Activated CD4-positive, alpha-beta T cell treated with anti-CD3 and anti-CD28 coated beads, Interleukin-2, amount 50 U/mL, for 48 hours (primary cell): ENCODE results near the gene LRRC7.
"Not testable (repeated sequence)": the region's sequence is repeated elsewhere in the genome, so short reads cannot be mapped to it uniquely, and the experiment has no call there.

Experiments used
- DNase-seq, 2 experiments: peaks; one replicate each; pipeline ENCODE4 v3.0.0-alpha.2; 2020

The LRRC7 gene

DNA sequence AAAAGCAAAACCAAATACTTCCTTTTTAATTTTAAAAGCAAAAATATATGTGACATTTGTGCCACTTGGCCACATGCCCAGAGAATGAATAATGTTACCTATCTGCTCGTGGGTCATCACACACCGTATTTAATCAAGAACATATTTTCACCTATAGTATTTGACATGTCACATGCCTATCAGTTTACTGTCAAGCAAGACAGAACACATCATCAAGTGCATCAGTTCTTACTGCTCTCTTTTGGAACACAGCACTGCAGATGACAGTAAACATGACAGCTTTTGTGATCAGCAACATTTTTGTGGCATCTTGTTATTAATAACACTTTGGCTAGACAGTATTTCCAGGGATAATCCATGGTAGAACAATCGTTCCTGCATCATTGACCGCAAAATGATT is 134.4 kb downstream of the LRRC7 start:
- DNase-seq = no peak

DNA sequence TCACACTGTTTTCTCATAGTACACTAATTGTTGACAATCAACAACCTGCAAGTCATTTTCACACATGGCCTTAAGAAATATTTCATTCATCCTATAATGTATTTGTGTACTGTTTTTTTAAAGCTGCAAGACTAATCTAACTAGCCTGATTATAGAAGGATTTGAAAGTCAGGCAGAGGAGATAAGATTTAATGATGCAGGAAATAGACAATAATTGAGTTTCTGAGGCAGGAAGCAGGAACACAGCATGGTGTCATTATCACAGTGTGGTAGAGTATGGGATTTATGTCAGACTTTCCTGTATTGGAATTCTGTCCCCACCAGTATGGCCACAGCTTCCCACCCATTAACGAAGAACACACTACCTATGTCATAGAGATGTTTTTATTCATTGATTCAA is 138.8 kb downstream of the LRRC7 start:
- no peak for DNase-seq

DNA sequence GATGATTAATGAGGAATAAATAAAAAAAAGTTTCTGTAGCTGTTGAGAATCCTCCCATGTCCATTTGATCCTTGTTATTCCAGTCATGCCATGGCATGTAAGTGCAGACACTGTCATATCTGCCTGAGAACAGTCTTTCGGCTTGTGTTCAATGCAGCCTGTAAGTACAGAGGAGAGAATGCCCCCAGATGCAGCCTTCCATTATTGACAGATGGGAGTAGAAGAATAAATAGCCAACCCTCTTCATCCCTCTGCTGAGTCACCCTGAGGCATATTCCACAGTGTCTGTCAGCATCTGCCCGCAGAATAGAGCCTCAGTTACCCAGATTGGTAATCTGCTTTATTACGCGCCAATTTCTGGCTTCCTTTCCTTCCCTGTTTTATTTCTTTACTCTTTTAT is 139.4 kb downstream of the LRRC7 start:
- no peak for DNase-seq

DNA sequence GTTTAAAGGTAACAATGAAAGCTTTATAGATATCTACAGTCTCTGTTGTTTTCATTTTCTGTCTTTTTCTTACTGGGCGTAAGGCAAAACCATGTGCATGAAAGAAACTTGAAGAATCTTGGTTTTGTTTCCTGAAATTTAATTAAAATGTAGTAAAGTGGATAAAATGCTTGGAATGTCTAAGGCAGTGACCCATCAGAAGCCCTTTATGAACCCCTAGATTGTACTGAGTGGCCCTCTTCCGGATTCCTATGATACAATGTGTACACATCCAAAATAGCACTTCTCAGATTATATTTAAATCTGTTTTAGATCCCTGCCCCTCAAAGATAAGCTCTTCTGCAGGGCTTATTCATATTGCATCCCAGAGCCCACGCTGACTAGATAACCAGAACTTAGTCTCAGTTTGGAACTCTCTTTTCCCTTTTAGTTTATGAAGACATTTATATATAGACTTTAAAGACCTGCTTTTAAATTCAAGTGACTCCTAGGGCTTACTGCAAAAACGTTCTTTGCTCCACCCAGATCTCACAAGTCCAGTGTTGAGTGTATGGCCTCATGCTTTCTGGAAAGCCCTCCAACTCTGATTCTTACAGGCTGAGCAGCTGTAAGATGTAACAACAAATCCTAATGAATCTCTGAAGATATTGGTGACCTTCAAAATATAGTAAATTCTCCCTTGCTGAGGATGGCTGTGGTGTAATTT is 142.9 kb downstream of the LRRC7 start:
- no peak for DNase-seq

DNA sequence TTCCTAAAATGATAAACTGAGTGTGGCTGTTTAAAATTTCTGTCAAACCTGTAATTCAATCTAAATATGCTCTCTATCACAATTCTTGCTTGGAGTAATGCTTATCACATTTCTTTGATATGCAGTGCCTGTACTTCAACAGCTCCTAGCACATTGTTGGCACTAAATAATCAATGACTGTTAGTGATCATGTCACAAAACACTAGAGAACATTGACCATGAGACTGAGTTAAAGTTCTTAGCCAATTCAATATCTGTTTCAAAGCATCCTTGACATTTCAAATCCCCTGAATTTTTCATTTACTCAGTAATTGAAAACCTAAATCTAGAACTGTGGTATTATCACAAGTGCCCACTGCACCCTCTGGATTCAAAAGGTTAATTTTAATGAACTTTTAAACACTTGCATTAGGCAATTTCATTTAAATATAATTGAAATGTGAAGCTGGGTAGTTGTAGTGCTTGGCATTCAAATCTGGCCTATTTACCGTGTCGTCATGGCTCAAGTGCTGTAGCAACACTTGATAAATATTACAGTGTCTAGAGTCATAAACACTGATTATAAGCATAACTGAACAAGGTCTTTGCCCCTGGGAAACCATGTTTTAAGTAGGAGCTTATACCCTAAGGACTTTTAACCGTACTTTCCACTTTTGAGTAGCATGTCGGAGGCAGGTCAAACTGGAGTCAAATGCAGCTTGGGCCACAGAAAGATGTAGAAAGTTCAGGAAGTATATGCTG is 143.6 kb downstream of the LRRC7 start:
- no peak for DNase-seq

DNA sequence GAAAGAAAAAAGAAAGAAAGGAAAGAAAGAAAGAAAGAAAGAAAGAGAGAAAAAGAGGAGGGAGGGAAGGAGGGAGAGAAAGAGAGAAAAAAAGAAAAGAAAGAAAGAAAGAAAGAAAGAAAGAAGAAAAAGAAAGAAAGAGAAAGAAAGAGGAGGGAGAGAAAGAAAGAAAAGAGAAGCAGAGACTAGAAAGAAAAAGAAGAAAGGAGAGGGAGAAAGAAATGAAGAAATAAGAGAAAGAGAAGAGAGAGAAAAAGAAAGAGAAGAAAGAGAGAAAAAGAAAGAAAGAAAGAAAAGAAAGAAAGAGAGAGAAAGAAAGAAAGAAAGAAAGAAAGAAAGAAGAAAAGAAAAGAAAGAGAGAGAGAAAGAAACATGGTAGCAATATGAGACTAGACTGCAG is 150.1 kb downstream of the LRRC7 start:
- not testable (repeated sequence) for DNase-seq

DNA sequence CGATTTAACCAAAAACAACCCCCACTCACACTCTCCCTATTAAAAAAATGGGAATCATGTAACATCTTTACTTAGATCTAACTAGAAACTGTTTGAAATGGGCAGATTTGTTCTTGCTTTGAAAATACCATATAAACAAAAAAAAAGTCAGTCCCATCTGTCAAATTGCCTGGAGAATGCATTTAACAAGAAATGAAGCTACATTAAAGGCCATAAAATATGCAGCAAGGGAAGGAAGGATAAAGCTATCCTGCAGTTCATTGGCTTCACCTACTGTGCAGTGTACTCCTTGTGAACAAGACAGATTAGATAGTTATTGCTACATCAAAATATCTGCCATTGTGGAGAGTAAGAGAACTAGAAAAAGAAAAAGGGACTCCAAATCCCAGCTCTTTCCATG is 160.5 kb downstream of the LRRC7 start:
- no peak for DNase-seq

DNA sequence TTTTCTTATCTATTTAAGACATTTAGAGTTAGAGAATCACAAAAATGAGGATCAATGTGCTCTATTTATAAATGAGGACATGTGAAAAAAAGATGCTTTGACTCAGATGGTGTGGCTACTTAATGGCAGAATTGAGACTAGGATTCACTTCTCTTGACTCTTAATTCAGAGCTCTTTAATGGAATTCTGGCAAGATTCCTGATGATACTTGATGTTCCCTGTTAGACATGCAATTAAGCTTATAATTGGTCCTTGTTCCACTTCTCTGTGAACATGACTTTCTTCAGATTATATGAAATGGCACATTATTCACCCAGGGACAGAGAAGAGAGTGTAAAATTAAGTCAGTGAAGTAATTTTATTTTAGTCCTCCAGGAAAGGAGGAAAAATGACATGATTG is 165.3 kb downstream of the LRRC7 start:
- no peak for DNase-seq

DNA sequence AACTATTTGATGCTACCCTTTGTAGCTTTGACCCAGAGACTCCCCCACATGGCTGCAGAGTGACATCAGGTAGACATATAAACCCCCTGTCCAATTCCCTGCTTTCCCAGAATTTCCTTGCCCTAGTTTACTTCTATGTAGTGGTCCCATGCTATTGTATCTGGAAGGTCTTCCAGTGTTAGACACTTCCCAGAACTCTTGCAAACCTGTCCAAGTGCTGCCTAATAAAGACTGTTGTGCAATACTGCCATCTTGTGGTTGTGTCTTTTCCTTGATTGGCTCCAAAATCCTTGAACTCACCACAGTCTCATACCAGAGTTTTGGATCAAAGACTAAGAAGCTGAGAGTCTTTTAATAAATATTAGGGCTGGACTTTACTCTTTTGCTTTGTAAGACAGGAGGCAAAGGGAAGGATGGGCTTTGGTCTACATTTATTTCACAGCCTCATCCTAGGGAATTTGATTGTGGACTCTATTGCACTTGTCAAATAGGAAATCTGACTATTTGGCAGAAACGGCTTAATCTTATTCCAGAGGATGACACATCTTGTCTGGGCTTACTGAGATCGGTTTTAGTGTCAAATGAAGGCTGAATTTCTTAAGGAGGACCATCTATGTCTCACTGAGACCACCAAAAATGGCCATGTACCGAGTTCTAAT is 169.9 kb downstream of the LRRC7 start:
- no peak for DNase-seq

DNA sequence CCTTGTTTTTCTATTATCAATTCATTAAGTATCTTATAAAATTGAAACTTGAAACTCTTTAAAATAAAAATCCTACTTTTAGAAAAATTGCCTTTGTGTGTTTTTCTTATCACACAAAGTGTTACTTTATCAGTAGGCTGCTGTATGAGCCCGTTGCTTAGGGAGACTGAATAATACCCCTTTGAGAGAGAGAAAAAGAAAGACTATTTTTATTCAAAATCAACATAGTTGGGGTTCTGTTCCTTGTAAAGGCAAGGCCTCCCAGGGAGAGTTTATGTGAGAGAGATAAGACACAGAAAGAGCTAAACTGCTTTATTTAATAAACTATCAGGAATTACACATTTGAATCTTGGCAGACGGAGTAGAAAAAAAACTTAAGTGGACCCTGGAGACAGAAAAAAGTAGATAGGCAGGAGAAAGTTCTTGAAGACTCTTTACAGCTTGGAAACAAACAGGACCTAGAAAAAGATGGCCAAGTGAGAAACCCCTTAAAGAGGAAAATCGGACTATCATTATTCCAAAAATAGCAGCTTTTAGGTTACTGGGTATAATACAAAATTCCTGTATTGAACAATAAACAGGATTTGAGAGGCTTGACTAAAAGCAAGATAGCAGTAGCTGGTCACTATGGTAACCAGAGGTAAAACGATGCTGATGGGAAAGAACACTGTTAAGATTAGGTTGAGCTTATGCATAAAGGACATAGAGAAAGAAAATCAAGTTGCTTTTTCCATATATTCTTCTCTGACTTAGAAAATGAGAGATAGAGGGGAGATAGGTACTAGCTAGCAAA is 170.9 kb downstream of the LRRC7 start:
- DNase-seq = no peak

DNA sequence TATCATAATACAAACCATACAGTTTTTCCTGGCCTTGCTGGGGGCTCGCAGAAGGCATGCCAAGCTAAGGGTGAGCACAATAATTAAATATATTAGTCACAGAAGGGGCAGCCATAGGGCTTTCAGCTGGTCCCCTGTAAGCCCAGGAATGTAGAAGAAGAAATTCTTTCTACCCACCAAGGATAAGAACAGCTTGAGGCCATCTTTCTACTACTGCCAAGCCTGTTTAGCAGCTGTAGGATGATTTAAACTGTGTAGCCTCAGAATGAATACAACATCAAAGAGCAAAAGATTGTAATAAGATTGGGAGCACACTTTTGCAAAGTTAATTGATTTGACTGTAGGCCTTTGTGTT is 171.5 kb downstream of the LRRC7 start:
- DNase-seq = no peak

DNA sequence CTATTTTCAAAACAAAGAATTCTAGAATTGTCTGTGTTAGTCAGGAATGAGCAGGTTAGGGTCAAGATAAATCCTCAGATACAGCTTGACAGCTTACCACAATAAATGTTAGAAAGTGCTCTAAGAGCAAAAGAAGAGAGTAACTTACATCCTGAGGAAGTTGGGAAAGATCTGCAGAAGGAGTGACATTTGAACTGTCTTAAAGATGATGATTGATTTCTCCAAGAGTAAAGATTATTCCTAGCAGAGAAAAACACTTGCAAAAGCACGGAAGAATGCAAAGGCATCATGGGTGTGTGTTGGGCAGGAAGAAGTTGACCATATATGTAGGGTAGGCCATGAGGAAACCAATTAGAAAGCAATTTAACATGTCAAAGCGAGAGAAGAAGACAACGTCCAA is 175.4 kb downstream of the LRRC7 start:
- DNase-seq = no peak

DNA sequence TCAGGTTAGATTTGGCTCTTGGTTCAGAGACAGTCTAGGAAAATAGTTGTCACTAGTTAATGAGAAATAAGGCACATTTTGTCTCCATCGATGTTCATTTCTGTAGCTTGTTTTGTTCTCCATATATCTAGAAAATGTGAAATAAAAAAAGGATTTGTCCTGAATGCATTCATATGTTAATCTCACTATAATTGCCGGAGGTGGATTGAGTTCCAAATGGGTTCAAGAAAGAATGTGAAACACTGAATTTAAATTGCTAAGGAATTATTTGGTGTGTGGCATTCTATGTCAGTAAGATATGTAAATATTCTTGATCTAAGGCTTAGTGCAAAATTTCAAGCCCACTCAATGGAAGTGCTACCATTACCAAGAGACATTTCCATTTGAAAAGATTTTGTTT is 176.7 kb downstream of the LRRC7 start:
- no peak for DNase-seq

DNA sequence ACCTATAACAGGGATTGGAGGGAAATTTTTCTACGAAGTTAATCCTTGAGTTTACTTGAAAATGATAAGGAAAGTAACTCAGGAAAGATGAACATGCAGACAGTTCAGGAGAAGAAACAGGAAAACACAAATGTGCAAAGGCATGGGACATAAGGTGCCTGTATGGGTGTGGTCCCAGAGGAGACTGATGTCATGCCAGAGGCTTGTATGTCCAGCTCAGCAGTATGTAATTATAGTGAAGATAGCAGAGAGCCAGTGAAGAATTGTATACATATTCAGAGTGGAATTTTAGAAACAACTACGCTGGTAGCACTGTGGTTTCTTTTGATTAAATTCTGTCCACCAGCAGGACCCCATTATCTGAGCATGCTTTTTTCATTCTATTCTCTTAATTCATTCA is 179.5 kb downstream of the LRRC7 start:
- no peak for DNase-seq

DNA sequence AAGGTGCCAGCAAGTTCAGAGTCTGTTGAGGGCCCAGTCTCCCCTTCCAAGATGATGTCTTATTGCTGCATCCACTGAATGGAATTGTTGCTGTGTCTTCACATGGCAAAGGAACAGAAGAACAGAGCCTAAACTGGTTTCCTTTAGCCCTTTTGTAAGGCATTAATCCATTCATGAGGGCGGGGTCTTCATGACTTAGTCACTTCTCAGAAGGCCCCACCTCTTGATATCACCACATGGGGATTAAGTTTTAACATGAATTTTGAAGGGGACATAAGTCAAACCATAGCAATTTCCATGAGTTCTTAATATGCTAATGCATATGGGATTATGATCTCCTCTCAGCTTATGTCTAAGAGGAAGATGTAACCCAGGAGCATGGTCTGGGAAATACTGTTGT is 182.9 kb downstream of the LRRC7 start:
- DNase-seq = no peak

DNA sequence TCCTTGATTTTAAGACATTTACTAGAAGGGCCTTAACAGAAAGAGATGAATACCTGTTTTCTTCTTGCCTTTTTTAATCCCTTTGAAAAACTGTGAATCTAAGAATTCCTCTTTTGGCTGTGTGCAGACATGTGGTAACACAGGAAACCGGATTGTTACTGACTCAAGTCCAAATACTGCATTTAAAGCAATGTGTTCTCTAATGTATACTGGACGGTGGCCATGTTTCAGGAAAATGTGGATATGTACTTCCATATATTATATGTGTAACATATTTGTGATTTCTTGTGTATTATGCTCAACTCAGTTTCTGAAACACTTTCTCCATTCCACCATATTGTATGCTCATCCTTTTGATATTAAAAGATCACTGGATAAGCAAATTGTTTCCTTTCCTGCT is 185.1 kb downstream of the LRRC7 start:
- DNase-seq = no peak

DNA sequence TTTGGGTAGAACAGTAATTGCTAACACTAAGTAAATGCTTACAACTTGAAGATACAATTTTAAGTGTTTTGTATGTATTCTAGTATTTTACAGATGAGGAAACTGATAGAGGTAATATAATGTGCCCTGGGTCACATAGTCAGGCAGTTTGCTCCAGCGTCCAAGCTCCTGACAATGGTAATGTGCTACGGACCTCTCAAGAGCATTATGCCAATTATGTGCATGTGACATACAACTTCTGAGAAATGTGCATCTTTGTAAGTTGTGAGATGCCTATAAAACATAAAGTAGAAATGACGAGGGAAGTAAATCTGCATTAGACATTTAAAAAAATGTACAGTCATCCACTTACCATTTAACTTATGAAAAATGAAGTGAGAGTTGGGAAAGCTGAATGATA is 186.8 kb downstream of the LRRC7 start:
- no peak for DNase-seq

DNA sequence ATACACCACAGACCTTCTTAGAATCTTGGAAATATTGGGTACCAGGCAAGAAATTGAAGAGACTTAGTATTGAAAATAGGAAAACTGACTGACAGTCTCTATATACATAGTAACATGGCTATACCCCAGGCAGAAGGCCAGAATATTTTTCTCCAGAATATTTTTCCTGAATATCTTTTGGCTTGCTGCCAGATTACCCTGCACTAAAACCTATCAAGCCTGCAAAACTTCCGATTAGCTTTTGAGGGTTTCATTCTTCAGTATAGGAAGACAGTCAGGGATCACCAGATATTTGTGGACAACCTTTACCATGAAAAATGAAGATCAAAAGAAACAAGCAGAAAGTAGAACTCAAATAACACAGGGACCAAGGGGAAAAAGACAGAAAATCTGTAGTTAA is 187.9 kb downstream of the LRRC7 start:
- DNase-seq = no peak

DNA sequence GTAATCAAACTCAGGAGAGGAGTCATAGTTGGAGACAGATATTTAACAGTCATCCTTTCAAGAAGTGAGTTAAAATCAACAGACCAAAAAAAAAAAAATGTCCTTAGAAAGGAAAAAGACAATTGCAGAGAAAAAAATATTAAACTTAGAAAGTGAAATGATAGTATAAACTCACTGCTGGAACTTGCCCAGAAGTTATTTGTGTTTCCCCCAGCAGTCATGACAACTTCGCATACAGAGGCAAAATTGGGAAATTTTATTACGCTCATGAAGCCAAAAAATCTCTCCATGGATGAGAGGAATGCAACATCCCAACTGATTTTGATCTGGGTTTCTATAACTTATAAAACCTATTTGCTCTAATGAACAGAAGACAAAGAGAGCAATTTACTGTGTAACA is 198.2 kb downstream of the LRRC7 start:
- DNase-seq = no peak

DNA sequence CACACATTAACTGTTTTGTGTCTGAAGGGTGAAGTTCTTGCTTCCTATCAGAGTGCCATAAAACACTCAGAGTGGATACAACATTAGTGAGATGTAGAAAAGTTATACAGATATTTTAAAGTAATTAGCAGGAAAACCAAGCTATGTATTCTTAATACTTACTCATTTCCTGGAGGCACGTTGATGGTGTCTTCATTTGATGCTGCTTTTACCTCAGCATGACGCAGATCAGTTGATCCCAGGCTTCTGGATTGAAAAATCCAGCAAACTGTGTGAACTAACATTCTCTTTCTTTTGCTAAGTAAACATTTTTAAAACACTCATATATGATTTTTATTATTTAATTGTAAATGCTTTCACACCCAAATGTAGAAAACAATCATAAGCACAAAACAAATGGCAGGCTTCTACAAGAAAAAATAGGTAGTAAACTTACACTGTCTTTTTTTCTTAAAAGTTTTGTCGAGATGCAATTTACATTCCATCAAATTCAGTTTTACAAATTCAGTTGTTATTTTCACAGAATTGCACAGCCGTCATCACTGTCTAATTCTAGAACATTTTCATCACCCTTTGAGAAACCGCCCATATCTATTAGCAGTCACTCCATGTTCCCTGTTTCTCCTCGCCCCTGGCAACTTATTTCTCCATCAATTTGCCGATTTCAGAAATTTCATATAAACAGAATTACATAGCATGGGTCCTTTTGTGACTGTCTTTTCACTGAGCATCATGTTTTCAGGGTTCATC is 198.9 kb downstream of the LRRC7 start:
- no peak for DNase-seq

DNA sequence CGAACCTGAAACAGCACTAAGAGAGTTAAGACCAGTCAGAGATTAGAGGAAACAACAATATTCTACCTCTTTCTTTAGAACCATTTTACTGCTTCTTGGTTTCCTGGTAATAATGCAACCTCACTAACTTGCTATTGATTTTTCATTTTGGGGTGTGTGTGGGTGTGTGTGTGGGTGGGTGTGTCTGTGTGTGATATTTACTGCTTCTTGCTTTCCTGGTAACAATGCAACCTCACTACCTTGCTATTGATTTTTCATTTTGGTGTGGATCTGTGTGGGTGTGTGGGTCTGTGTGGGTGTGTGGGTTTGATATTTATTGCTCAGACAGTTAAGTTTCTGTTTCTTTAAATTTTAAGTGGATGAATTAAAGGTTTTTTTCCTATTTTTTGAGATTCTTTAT is 208.8 kb downstream of the LRRC7 start:
- no peak for DNase-seq

DNA sequence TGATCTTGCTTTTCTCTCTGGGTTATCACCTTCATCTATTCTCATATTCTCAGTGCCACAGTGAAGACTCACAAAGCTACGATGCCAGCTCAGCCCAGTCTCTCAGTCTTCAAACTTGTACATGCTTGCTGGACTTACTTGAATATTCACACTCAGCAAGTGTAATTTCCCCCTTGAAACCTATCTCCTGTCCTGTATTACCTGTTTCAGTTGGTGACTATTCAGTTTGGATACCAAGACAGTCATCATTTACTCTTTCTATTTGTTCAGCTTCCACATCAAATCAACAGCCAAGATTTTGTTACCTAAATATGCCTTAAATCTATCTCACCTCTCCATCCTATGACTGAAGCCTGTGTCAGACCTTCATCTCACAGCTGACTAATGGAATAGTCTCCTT is 209.7 kb downstream of the LRRC7 start:
- no peak for DNase-seq

DNA sequence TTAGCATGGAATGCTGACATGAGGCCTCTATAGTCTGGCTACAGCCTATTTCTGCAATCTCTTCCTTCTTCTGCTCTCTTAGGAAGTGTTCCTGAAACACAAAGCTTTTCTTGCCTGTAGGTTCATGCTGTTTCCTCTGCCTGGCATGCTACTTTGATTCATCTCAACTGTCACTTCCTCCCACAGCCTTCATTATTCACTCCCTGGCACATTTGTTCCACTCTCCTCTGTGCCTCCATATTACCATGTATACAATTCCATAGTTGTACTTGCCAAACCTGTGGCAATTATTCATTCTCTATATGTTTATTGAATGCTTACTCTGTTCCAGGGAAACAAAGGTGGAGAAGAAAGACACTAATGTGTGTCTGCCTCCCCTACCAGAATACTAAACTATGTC is 210.2 kb downstream of the LRRC7 start:
- no peak for DNase-seq
